Fibroblast of peridontal ligament (primary cell): Measurements from ENCODE around the gene LAMP5.

Experiments
- DNase-seq: peaks from one replicate; pipeline ENCODE4 v3.0.0-alpha.2; 2010; ENCODE audit errors: extremely low read depth

The LAMP5 gene

GRCh38 chr20:9534025-9534424, 19.6 kb downstream of the LAMP5 start:
- DNase-seq = no peak

GRCh38 chr20:9535449-9535848, 21.1 kb downstream of the LAMP5 start:
- no peak for DNase-seq

- no peak for DNase-seq
Observed at GRCh38 chr20:9543214-9543613, 28.8 kb downstream of the LAMP5 start.

GRCh38 chr20:9550283-9550682, 35.9 kb downstream of the LAMP5 start:
- DNase-seq = no peak

GRCh38 chr20:9550871-9551270, 36.5 kb downstream of the LAMP5 start:
- no peak for DNase-seq

GRCh38 chr20:9551808-9552550, 37.6 kb downstream of the LAMP5 start:
- no peak for DNase-seq

- DNase-seq = no peak
Observed at GRCh38 chr20:9555781-9556180, 41.4 kb downstream of the LAMP5 start.

- no peak for DNase-seq
Observed at GRCh38 chr20:9557411-9557810, 43.0 kb downstream of the LAMP5 start.

- DNase-seq = no peak
Observed at GRCh38 chr20:9565910-9566550, 51.6 kb downstream of the LAMP5 start.

GRCh38 chr20:9566977-9567376, 52.6 kb downstream of the LAMP5 start:
- DNase-seq = no peak

GRCh38 chr20:9570612-9571011, 56.2 kb downstream of the LAMP5 start:
- no peak for DNase-seq

- no peak for DNase-seq
Observed at GRCh38 chr20:9571783-9572182, 57.4 kb downstream of the LAMP5 start.

GRCh38 chr20:9572670-9573069, 58.3 kb downstream of the LAMP5 start:
- DNase-seq = no peak

GRCh38 chr20:9573335-9574151, 59.2 kb downstream of the LAMP5 start:
- no peak for DNase-seq

GRCh38 chr20:9574181-9574580, 59.8 kb downstream of the LAMP5 start:
- no peak for DNase-seq

- DNase-seq = no peak
Observed at GRCh38 chr20:9574776-9575175, 60.4 kb downstream of the LAMP5 start.

GRCh38 chr20:9575836-9576235, 61.4 kb downstream of the LAMP5 start:
- no peak for DNase-seq

GRCh38 chr20:9576695-9577094, 62.3 kb downstream of the LAMP5 start:
- DNase-seq = no peak

GRCh38 chr20:9577397-9577796, 63.0 kb downstream of the LAMP5 start:
- no peak for DNase-seq

GRCh38 chr20:9578594-9578993, 64.2 kb downstream of the LAMP5 start:
- no peak for DNase-seq
